ENCODE results near the gene ZC3H18.

The ZC3H18 gene

DNA sequence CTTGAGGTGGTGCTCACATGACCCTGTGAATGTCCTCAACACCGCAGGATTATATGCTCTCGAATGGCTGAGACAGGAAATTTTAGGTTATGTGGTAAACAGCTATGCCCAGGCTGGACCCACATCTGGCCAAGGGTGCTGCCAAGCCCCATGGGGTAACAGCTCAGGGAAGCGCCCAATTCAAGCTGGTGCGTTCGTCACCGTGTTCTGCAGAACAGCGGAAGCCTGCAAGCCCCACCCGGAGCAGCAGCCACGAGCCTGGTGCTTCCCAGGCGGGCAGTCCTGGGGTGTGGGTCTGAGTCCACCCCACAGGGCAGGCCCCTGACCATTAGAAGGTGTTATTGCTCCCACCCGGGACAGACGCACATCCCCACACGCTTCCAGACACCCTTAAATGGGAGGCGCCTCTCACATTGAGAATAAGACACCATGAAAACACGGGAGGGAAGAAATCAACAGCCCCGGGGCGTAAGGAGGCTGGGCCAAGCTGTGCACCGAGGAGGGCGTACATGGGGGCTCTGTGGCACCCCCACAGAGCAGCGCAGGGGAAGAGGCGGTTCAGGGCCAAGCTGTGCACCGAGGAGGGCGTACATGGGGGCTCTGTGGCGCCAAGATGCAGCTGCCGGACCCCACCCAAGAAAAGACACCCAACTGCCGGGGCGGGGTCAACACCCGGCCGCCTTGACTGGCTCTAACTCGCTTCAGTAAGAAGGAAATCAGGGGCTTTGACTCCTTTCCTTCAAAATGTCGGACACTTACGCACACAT, 83.6 kb downstream of the ZC3H18 start:
- TF ChIP-seq, protein P1, sequence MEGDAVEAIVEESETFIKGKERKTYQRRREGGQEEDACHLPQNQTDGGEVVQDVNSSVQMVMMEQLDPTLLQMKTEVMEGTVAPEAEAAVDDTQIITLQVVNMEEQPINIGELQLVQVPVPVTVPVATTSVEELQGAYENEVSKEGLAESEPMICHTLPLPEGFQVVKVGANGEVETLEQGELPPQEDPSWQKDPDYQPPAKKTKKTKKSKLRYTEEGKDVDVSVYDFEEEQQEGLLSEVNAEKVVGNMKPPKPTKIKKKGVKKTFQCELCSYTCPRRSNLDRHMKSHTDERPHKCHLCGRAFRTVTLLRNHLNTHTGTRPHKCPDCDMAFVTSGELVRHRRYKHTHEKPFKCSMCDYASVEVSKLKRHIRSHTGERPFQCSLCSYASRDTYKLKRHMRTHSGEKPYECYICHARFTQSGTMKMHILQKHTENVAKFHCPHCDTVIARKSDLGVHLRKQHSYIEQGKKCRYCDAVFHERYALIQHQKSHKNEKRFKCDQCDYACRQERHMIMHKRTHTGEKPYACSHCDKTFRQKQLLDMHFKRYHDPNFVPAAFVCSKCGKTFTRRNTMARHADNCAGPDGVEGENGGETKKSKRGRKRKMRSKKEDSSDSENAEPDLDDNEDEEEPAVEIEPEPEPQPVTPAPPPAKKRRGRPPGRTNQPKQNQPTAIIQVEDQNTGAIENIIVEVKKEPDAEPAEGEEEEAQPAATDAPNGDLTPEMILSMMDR (IDR thresholded peaks at IDR 0.05; ENCODE audit: extremely low read depth, insufficient read depth, missing control alignments) = no peak
- in situ Hi-C loops (cut with MboI; ENCODE audit: low pct_unique_long_range_greater_than_20kb, low sequenced_read_pairs, unreplicated experiment) = no loop called here
- no peak for DNase-seq (ENCODE audit: low spot score)

DNA sequence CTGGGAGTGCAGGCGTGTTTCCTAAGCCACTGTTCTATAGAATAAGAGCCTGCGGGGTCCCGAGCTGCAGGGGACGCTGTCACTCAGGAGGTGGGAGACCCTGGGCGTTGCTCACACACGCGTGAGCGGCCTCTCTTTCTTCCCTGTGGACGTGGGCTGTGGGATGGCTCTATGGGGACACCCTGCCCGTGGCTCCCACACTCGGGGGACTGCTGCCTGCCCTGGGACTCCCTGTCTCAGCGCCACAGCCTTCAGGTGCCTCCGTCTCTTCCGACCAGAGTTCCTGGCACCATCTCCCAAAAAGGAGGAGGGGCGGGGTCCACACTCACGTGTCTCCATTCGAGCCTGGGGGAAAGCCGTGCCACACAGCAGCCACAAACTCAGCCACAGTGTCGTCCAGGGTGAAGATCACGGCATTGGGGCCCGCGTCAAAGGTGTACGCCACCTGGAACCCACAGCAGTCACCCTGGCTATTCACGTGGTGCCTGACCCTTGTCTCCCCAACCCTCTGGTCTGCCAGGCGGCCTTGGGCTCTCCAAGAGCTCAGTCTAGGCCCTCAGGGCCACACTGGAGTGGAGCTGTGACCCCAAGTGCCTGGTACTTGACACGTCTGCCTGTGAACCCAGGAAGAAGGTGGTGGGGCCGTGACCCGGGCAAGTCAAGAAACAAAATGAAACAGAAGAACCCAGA, 84.3 kb downstream of the ZC3H18 start:
- no peak for DNase-seq (ENCODE audit: low spot score)
- in situ Hi-C loops (cut with MboI; ENCODE audit: low pct_unique_long_range_greater_than_20kb, low sequenced_read_pairs, unreplicated experiment) = no loop called here
- TF ChIP-seq, protein P1 (IDR thresholded peaks at IDR 0.05; ENCODE audit: extremely low read depth, insufficient read depth, missing control alignments) = no peak

DNA sequence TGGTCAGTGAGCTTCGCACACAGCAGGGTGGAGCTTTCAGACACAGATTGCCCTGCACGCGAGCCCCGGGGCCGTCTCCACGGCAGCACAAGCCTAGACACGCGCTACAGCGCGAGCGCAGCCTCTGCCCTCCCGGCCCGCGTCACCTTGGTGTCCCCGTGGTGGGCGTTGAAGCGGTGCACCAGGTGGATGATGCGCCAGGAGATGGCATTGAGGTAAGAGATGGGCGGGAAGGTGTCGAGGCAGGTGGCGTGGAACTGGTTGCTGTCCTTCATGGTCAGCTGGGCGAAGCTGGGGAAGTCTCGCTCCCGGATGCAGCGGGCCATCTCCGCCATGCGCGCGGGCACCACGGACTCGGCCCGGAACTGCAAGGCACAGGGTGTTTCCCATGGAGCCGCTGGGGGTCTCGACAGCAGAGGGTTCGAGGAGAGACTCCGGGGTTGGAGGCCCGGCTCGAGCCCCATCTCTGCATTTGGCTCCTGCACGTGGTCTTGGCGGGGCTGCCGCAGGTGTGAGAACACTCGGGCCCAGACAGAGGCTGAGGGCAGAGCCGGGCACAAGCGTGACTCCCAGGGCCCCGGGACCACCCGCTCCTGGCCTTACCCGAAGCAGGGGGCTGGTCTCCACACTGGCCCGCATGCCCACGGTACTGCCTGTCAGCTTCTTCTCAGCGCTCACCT, 85.0 kb downstream of the ZC3H18 start:
- in situ Hi-C loops (cut with MboI; ENCODE audit: low pct_unique_long_range_greater_than_20kb, low sequenced_read_pairs, unreplicated experiment) = no loop called here
- TF ChIP-seq, protein P1 (IDR thresholded peaks at IDR 0.05; ENCODE audit: extremely low read depth, insufficient read depth, missing control alignments) = no peak
- no peak for DNase-seq (ENCODE audit: low spot score)

DNA sequence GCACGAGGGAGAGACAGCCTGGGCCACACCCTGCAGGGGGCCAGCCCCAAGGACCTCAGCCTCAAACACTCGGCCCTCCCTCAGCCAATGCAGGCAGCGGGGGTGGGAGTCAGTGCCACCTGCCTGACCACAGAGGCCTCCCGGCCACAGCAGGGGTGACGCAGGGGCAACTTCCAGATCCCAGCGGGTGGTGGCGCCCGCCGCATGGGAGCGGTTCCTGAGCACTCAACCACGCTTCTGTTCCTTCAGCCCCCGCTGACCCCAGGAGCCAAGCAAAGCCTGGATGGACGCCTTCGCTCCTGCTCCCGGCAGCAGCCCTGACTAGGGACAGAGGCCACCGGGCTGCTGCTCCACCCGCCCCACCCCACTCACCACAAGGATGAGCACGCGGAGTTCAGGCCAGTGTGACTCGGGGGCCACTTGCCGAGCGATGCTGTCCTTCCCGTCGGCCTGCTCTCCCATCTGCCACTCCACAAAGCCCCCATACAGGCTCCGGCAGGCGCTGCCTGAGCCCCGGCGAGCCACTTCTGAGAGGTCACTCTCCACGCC, 85.6 kb downstream of the ZC3H18 start:
- TF ChIP-seq, protein P1 (IDR thresholded peaks at IDR 0.05; ENCODE audit: extremely low read depth, insufficient read depth, missing control alignments) = no peak
- in situ Hi-C loops (cut with MboI; ENCODE audit: low pct_unique_long_range_greater_than_20kb, low sequenced_read_pairs, unreplicated experiment) = no loop called here
- DNase-seq (ENCODE audit: low spot score) = no peak

DNA sequence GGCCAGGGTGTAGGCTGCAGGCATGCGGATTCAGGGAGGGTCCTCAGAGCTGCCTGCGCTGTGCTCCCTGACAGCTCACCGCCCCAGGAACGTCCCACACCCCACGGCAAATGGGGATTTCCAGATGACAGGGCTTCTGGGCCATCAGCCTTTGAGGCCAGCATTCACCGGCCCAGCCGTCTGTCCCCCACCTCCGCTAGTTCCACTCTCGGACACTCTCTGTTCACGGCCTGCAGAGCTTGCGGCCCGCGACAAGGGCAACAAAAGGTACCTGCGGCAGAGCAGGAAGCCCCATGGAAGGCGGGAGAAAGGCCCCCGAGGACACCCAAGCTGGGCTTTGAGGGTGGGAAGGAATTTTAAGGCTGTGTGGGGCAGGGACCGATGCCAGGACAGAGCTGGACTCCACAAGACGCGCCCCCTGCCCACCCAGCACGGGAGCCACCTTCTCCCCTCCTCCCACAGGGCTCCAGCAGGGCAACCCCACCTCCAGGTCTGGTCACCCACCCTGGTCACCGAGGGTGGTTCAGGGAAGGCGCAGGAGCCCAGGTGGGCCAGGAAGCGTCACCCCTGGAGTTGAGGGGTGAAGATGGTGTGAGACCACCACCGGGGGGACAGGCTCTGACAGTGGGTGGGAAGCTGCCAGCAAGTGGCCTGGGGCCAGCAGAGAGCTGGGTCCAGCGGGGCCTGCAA, 86.2 kb downstream of the ZC3H18 start:
- TF ChIP-seq, protein P1 (IDR thresholded peaks at IDR 0.05; ENCODE audit: extremely low read depth, insufficient read depth, missing control alignments) = no peak
- in situ Hi-C loops (cut with MboI; ENCODE audit: low pct_unique_long_range_greater_than_20kb, low sequenced_read_pairs, unreplicated experiment) = no loop called here
- no peak for DNase-seq (ENCODE audit: low spot score)

DNA sequence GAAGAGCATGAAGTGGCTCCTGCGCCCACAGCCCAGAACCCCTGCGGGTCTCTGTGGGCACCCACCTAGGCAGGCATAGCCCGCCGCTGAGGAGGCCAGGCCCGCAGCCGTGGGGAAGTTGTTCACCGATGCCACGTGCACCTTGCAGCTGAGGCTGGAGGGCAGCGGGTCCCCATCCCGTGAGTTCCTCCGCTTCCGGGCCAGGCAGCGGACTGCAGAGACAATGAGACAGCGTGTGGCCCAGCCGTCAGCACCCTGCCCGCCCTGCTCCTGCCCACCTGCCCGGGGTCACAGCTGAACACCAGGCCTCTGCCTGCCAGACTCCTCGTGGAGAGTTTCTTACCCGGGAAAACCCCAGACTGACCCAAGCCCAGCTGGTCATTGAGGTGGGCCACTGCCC, 87.2 kb downstream of the ZC3H18 start:
- TF ChIP-seq, protein P1 (IDR thresholded peaks at IDR 0.05; ENCODE audit: extremely low read depth, insufficient read depth, missing control alignments) = no peak
- in situ Hi-C loops (cut with MboI; ENCODE audit: low pct_unique_long_range_greater_than_20kb, low sequenced_read_pairs, unreplicated experiment) = no loop called here
- no peak for DNase-seq (ENCODE audit: low spot score)
